ENCODE data around the gene CDC23.
A peak's percentile ranks its signal among the peaks of the same experiment; 100 is the strongest.

The CDC23 gene

GRCh38 chr5:138178516-138179276 lies 34.4 kb downstream of the CDC23 start, which contains the start of the genes BRD8 and KIF20A:
Gene BRD8 (minus strand): TSS chr5:138178630. CDS start chr5:138178614, 16 bp downstream.
Gene KIF20A (plus strand): TSS chr5:138179112. CDS start chr5:138179681, 569 bp downstream.
- Histone ChIP-seq H3K36me3 (ENCODE audit: control insufficient read depth, low read length) (peaks cover 81% of the 10 kb centered on the region), H3K79me2 (ENCODE audit: control insufficient read depth, low read length) (peaks cover 74% of the 10 kb centered on the region), H3K9me2 (replicated peaks; ENCODE audit: control insufficient read depth, low read length) (no peaks in the 10 kb centered on the region), H3K27ac (ENCODE audit: low read depth, low read length) (peak within 1 kb of the TSS; percentile 74), H3K9me3 (ENCODE audit: control insufficient read depth, insufficient read depth, low read length) (no peaks in the 10 kb centered on the region), H3K4me3 (ENCODE audit: low read length) (peak within 1 kb of the TSS; percentile 88), H3F3A (ENCODE audit: control insufficient read depth, insufficient read depth) (no peaks in the 10 kb centered on the region), H4K20me1 (ENCODE audit: control insufficient read depth, insufficient read depth, low read depth, low read length) (0 out of 2 replicates have a peak, but pooled peaks cover 4% of the 10 kb centered on the region), H3K4me2 (ENCODE audit: low read length) (peak within 1 kb of the TSS; percentile 72), H3K27me3 (ENCODE audit: control insufficient read depth, low read length) (no peaks in the 10 kb centered on the region), H3K4me1 (ENCODE audit: control insufficient read depth, low read length) (peaks cover 30% of the 10 kb centered on the region)
- TF ChIP-seq CTCF (IDR thresholded peaks at IDR 0.05; ENCODE audit: low read depth, low read length, poor library complexity, severe bottlenecking) (no peak), EZH2phosphoT487 (IDR thresholded peaks at IDR 0.05; ENCODE audit: borderline replicate concordance, low read length) (no peak)

GRCh38 chr5:138177941-138178515 lies 35.1 kb downstream of the CDC23 start:
- no peaks in the 10 kb centered on the region for H3F3A ChIP-seq (ENCODE audit: control insufficient read depth, insufficient read depth)
- H4K20me1 ChIP-seq (ENCODE audit: control insufficient read depth, insufficient read depth, low read depth, low read length) = 0 out of 2 replicates have a peak, but pooled peaks cover 4% of the 10 kb centered on the region
- no peaks in the 10 kb centered on the region for H3K9me3 ChIP-seq (ENCODE audit: control insufficient read depth, insufficient read depth, low read length)
- H3K4me2 ChIP-seq (ENCODE audit: low read length) = peak overlapping the region; percentile 72
- H3K36me3 ChIP-seq (ENCODE audit: control insufficient read depth, low read length) = peaks cover 80% of the 10 kb centered on the region
- H3K4me1 ChIP-seq (ENCODE audit: control insufficient read depth, low read length) = peaks cover 30% of the 10 kb centered on the region
- H3K79me2 ChIP-seq (ENCODE audit: control insufficient read depth, low read length) = peaks cover 78% of the 10 kb centered on the region
- peak overlapping the region; percentile 74 for H3K27ac ChIP-seq (ENCODE audit: low read depth, low read length)
- no peaks in the 10 kb centered on the region for H3K9me2 ChIP-seq (replicated peaks; ENCODE audit: control insufficient read depth, low read length)
- peak overlapping the region; percentile 88 for H3K4me3 ChIP-seq (ENCODE audit: low read length)
- TF ChIP-seq EZH2phosphoT487 (IDR thresholded peaks at IDR 0.05; ENCODE audit: borderline replicate concordance, low read length) (no peak), CTCF (IDR thresholded peaks at IDR 0.05; ENCODE audit: low read depth, low read length, poor library complexity, severe bottlenecking) (no peak)
- no peaks in the 10 kb centered on the region for H3K27me3 ChIP-seq (ENCODE audit: control insufficient read depth, low read length)

GRCh38 chr5:138170299-138170698 lies 42.8 kb downstream of the CDC23 start:
- Histone ChIP-seq H3K9me3 (ENCODE audit: control insufficient read depth, insufficient read depth, low read length) (no peaks in the 10 kb centered on the region), H3K4me3 (ENCODE audit: low read length) (no peak overlapping the region), H3K79me2 (ENCODE audit: control insufficient read depth, low read length) (peaks cover 20% of the 10 kb centered on the region), H3F3A (ENCODE audit: control insufficient read depth, insufficient read depth) (no peaks in the 10 kb centered on the region; the same call in 1 of the 2 replicates), H4K20me1 (ENCODE audit: control insufficient read depth, insufficient read depth, low read depth, low read length) (no peaks in the 10 kb centered on the region), H3K36me3 (ENCODE audit: control insufficient read depth, low read length) (peaks cover 91% of the 10 kb centered on the region), H3K4me1 (ENCODE audit: control insufficient read depth, low read length) (peaks cover 7% of the 10 kb centered on the region; the same call in 1 of the 2 replicates), H3K9me2 (replicated peaks; ENCODE audit: control insufficient read depth, low read length) (no peaks in the 10 kb centered on the region), H3K4me2 (ENCODE audit: low read length) (no peak overlapping the region), H3K27ac (ENCODE audit: low read depth, low read length) (no peak overlapping the region), H3K27me3 (ENCODE audit: control insufficient read depth, low read length) (no peaks in the 10 kb centered on the region)
- TF ChIP-seq EZH2phosphoT487 (IDR thresholded peaks at IDR 0.05; ENCODE audit: borderline replicate concordance, low read length) = no peak
- no peak for TF ChIP-seq CTCF (IDR thresholded peaks at IDR 0.05; ENCODE audit: low read depth, low read length, poor library complexity, severe bottlenecking)

All from DOHH2 (cell line).